AG04450 (cell line): ENCODE measurements around the gene HELZ2. TPM values are rescaled to one million over a fixed set of nuclear protein-coding genes. Genes with fewer than 3 reads are reported as not detected.
A peak's percentile ranks its signal among the peaks of the same experiment; 100 is the strongest.
"Not testable (repeated sequence)": the region's sequence is repeated elsewhere in the genome, so short reads cannot be mapped to it uniquely, and the experiment has no call there.

Experiments
- CTCF ChIA-PET: fragments of 300-600, 350-600 bp; formaldehyde crosslinking; extraction: SDS; loops from one replicate; lab custom pipeline; 2022; ENCODE audit warnings: antibody characterized with exemption, inconsistent platforms; lab: Charles Lee
- POLR2A ChIA-PET: fragments of 350-600 bp; formaldehyde crosslinking; extraction: SDS; loops from one replicate; lab custom pipeline; 2021; ENCODE audit warnings: antibody characterized with exemption, inconsistent platforms; lab: Yijun Ruan, JAX
- DNase-seq: peaks from one replicate; pipeline ENCODE4 v3.0.0-alpha.2; 2011; ENCODE audit warnings: low read depth, low spot score
- H3K27ac ChIP-seq: one replicate; pipeline ENCODE4 v1.5.1; 2012; ENCODE audit warnings: low read depth, low read length, control low read depth
- H3K27me3 ChIP-seq: one replicate; pipeline ENCODE4 v1.6.0; 2012; ENCODE audit warnings: low read length; ENCODE audit not compliant: control insufficient read depth, insufficient read depth
- H3K4me3 ChIP-seq: 2 replicates; pipeline ENCODE4 v1.5.1; 2011; ENCODE audit warnings: mild to moderate bottlenecking, low read depth, low read length, control low read depth
- H3K9me3 ChIP-seq: 2 replicates; pipeline ENCODE4 v1.5.1; 2012; ENCODE audit warnings: low read length; ENCODE audit not compliant: control insufficient read depth, insufficient read depth
- polyA plus RNA-seq: library from polyadenylated mRNA; depleted of rRNA; stranded (reverse); fragments of >200 nt; gene quantifications from 2 replicates; pipeline ENCODE4 v1.2.3, GENCODE V29; 2011
- TF ChIP-seq, protein P1 (sequence below): IDR thresholded peaks from 2 replicates; pipeline ENCODE4 v1.5.1; 2011; ENCODE audit warnings: low read depth, low read length, control low read depth, inconsistent platforms

Gene HELZ2
- polyA plus RNA-seq, 1 experiment: 4.6 TPM

DNA sequence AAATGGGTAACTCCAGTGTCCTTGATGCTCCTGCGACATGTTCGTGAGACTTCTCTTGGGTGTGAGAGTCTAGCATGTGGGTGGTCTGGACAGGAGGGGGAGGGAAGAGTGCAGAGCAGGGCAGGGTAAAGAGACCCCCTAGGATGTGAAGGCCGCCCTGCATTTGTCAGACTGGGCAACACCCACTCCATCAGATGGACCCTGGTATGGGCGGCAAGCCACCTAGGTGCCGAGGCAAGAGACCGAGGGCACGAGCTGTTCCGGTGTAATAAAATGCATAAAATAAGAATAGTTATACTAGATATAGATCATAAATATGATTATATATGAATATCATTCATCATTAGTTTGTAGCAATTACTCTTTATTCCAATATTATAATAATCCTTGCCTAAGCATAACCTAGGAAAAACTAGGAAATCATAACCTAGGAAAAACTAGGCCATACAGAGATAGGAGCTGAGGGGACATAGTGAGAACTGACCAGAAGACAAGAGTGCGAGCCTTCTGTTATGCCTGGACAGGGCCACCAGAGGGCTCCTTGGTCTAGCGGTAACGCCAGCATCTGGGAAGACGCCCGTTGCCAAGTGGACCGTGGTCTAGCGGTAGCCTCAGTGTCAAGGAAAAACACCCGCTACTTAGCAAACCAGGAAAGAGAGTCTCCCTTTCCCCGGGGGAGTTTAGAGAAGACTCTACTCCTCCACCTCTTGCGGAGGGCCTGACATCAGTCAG lies 40.0 kb upstream of the HELZ2 start:
- H3K4me3 ChIP-seq, POLR2A ChIA-PET, H3K27me3 ChIP-seq, H3K27ac ChIP-seq, H3K9me3 ChIP-seq, CTCF ChIA-PET, DNase-seq: not testable (repeated sequence)
- TF ChIP-seq, protein P1, sequence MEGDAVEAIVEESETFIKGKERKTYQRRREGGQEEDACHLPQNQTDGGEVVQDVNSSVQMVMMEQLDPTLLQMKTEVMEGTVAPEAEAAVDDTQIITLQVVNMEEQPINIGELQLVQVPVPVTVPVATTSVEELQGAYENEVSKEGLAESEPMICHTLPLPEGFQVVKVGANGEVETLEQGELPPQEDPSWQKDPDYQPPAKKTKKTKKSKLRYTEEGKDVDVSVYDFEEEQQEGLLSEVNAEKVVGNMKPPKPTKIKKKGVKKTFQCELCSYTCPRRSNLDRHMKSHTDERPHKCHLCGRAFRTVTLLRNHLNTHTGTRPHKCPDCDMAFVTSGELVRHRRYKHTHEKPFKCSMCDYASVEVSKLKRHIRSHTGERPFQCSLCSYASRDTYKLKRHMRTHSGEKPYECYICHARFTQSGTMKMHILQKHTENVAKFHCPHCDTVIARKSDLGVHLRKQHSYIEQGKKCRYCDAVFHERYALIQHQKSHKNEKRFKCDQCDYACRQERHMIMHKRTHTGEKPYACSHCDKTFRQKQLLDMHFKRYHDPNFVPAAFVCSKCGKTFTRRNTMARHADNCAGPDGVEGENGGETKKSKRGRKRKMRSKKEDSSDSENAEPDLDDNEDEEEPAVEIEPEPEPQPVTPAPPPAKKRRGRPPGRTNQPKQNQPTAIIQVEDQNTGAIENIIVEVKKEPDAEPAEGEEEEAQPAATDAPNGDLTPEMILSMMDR: 0 out of 2 replicates have a peak, but pooled peaks have one; percentile 23

DNA sequence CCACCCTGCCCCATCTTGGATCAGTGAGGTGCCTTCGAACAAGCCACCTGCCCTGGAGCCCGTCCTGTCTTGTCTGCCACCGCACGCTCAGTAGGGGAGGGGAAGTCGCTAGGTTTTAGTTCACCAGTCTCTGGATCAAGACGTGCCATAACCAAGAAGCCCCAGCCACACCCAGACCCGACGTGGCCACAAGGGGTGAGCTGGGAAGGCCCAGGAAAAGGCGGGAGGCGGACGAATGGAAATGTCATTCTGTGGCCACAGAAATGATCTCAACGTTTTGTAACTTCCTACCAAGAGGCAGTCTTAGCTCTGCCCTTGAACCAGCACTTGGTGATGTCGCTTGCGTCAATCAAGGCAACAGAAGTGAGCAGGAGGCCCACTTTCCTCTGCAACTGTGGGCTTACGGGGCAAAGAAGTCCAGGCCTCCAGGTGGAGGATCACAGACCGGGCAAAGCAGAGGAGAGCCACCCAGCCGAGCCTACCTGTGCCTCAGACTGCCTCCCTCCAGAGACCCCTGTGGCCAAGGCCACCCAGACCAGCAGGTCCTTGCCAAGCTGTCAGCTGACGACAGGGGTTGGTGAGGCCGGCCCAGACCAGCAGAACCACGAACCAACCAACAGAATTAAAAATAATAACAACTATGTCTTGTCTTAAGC lies 38.4 kb upstream of the HELZ2 start:
- no peak for DNase-seq
- Histone ChIP-seq H3K9me3 (peaks cover 4% of the 10 kb centered on the region; the same call in 1 of the 2 replicates), H3K27ac (no peak overlapping the region), H3K4me3 (no peak overlapping the region), H3K27me3 (no peaks in the 10 kb centered on the region)
- ChIA-PET CTCF (no interaction called here), POLR2A (no interaction called here)
- TF ChIP-seq, protein P1: no peak

DNA sequence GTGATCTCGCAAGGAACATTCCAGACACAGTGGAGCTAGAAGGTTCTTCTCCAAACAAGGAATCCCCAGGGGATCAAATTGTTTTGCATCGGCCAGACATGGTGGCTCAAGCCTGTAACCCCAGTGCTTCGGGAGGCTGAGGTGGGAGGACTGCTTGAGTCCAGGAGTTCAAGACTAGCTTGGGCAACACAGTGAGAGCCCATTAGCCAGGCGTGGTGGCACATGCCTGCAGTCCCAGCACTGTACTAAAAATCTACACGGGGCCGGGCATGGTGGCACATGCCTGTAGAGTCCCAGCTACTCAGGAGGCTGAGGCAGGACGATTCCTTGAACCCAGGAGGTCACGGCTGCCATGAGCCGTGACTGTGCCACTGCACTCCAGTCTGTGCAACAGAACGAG lies 37.6 kb upstream of the HELZ2 start:
- peaks cover 4% of the 10 kb centered on the region; the same call in 1 of the 2 replicates for H3K9me3 ChIP-seq
- CTCF ChIA-PET: no interaction called here
- H3K4me3 ChIP-seq: no peak overlapping the region
- no peaks in the 10 kb centered on the region for H3K27me3 ChIP-seq
- DNase-seq: no peak
- POLR2A ChIA-PET: no interaction called here
- TF ChIP-seq, protein P1: no peak
- no peak overlapping the region for H3K27ac ChIP-seq

DNA sequence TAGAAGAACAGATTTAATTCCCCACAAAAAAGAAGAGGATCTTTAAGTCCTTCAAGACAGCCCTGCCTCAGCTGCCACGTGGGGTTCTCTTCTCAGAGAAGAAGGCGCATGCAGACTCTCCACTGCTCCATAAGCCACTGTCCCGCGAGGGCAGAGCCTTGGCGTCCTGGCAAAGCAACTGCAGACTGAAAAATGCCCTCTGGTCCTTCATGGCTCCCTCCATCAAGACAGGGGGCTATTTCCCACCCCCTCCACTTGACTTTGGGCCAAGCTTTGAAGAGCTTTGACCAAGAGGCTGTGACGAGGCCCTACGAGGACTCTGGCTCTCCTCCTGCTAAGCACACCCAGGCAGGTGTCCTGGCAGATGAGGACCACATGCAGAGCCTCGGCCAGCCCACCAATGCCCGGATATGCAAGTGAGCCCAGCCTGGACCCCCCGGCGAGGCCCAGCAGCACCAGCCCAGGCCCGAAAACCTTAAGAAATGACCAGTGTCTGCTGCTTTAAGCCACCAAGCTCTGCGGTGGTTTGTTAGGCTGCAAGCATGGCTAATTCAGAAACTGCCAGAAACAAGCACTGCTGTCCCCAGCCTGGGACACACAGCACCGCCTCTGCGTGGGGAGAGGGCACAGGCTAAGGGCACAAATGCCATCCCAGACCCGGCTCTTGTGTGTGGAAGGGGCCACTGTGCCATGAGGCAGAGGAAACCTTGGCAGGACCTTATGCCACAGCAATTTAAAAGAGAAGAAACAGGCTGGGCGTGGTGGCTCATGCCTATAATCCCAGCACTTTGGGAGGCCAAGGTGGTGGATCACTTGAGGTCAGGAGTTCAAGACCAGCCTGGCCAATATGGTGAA lies 36.8 kb upstream of the HELZ2 start:
- TF ChIP-seq, protein P1: no peak
- no peaks in the 10 kb centered on the region for H3K27me3 ChIP-seq
- POLR2A ChIA-PET: no interaction called here
- peaks cover 4% of the 10 kb centered on the region; the same call in 1 of the 2 replicates for H3K9me3 ChIP-seq
- CTCF ChIA-PET: no interaction called here
- no peak for DNase-seq
- no peak overlapping the region for H3K4me3 ChIP-seq
- no peak overlapping the region for H3K27ac ChIP-seq
